ENCODE results near the gene CHID1. TPM values are rescaled to one million over a fixed set of nuclear protein-coding genes. Genes with fewer than 3 reads are reported as not detected.

Gene CHID1
- total RNA-seq, 1 donor from 2014 or later: 72.9 TPM

DNA sequence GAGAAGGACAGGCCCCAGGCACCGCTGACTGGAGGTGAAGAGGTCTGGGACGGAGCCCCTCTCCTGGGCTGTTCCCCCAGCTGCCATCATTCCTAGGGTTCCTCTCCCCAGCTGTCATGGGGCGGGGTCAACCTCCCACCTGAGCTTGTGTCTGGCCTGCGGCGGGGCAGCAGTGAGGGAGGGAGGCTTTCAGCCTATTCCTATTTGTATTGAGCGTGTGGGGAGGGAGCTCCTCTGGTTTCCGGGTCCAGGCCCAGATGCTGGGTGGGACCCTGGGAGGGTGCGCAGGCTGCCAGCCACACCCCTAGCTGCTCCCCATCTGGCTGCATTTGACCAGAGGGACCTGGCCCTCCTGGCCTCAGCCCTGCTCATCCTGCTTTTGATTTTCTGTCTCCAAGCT is 54.2 kb downstream of the CHID1 start:
- DNase-seq (ENCODE audit: extremely low spot score in 2 of 2): no peak
- Histone ChIP-seq H3K27me3 (no peaks in the 10 kb centered on the region), H3K9me3 (no peaks in the 10 kb centered on the region), H3K27ac (no peak overlapping the region), H3K4me3 (no peak overlapping the region), H3K4me1 (peaks cover 50% of the 10 kb centered on the region), H3K36me3 (no peaks in the 10 kb centered on the region)
- no peak for TF ChIP-seq POLR2AphosphoS5 (IDR thresholded peaks at IDR 0.05; ENCODE audit: insufficient read depth in 1 of 2, low read depth in 1 of 2)
- TF ChIP-seq CTCF (IDR thresholded peaks at IDR 0.05): no peak
- no peak for TF ChIP-seq POLR2A (IDR thresholded peaks at IDR 0.05)
- intact Hi-C loops (cut with DNase I): no loop called here

- intact Hi-C loops (cut with DNase I): no loop called here
These were observed 54.8 kb downstream of the CHID1 start for GRCh38 chr11:855796-856195.

DNA sequence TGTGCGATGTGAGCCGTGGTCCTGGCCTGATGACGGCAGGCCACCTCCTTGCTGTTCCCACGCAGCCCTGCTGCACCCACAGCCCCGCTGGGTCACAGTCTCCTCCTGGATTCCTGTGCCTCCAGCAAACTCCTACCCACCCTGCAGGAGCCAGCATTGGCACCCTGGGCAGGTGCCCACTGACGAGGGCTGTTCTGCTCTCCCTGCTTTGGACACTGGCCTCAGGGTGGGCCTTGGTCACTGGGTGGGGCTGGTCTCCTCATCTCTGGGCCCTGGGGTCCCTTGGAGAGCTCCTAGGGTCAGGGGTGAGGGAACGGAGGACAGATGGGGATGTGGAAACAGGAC is 55.3 kb downstream of the CHID1 start:
- TF ChIP-seq POLR2A (IDR thresholded peaks at IDR 0.05): no peak
- TF ChIP-seq POLR2AphosphoS5 (IDR thresholded peaks at IDR 0.05; ENCODE audit: insufficient read depth in 1 of 2, low read depth in 1 of 2): no peak
- TF ChIP-seq CTCF (IDR thresholded peaks at IDR 0.05): no peak

More at GRCh38 chr11:855796-856195, 54.8 kb downstream of the CHID1 start:
- H3K27ac ChIP-seq: no peak overlapping the region
- TF ChIP-seq POLR2A (IDR thresholded peaks at IDR 0.05) (no peak), POLR2AphosphoS5 (IDR thresholded peaks at IDR 0.05; ENCODE audit: insufficient read depth in 1 of 2, low read depth in 1 of 2) (no peak), CTCF (IDR thresholded peaks at IDR 0.05) (no peak)
- no peak for DNase-seq (ENCODE audit: extremely low spot score in 2 of 2)
- no peaks in the 10 kb centered on the region for H3K36me3 ChIP-seq
- peaks cover 53% of the 10 kb centered on the region for H3K4me1 ChIP-seq
- H3K27me3 ChIP-seq: no peaks in the 10 kb centered on the region
- no peaks in the 10 kb centered on the region for H3K9me3 ChIP-seq
- H3K4me3 ChIP-seq: no peak overlapping the region

DNA sequence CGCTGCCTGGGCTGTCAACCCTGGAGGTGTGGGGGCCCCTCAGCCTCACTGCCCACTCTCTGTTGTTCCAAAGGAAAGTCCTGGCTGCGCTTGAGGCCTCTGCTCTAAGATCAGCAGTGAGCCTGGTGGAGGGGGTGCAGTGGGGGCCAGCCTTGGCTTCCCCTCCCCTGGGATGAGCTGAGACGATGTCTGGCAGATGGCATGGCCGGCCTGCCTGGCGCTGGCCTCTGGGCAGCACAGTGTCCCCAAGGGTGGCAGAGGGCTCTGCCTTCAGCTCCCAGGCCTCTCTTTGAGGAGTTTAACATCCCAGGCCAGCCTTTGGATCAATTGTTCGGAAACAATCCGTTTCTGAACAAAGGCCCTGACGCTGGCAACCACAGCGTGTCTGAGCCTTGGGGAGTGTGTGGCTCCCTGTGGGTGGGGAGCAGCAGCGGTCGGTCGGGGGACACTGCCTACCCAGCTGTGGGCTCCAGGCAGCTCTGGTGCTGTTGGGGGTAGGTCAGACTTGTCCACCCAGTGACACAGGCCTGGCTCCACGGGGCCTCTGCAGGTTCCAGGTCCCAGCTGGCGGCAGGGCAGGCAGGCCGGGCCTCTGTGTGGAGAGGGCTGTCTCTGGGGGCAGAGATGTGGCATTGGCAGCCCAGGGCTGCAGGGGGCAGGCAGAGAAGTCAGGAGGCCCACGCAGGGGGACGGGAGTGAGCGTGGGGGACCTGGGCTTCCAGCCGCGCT is 55.8 kb downstream of the CHID1 start:
- no peaks in the 10 kb centered on the region for H3K27me3 ChIP-seq
- no peak for TF ChIP-seq CTCF (IDR thresholded peaks at IDR 0.05)
- TF ChIP-seq POLR2AphosphoS5 (IDR thresholded peaks at IDR 0.05; ENCODE audit: insufficient read depth in 1 of 2, low read depth in 1 of 2): no peak
- no peak for TF ChIP-seq POLR2A (IDR thresholded peaks at IDR 0.05)
- no peak for DNase-seq (ENCODE audit: extremely low spot score in 2 of 2)
- no peaks in the 10 kb centered on the region for H3K9me3 ChIP-seq
- H3K27ac ChIP-seq: no peak overlapping the region
- no peak overlapping the region for H3K4me3 ChIP-seq
- intact Hi-C loops (cut with DNase I): loop anchor here (5.0 kb wide), 1 partner anchor 198 kb away; no protein-coding TSS in a partner anchor
- H3K36me3 ChIP-seq: no peaks in the 10 kb centered on the region
- peaks cover 56% of the 10 kb centered on the region for H3K4me1 ChIP-seq

More for the DNA sequence above, 55.3 kb downstream of the CHID1 start:
- Histone ChIP-seq H3K4me1 (peaks cover 57% of the 10 kb centered on the region), H3K4me3 (no peak overlapping the region), H3K9me3 (no peaks in the 10 kb centered on the region), H3K27me3 (no peaks in the 10 kb centered on the region), H3K27ac (no peak overlapping the region), H3K36me3 (no peaks in the 10 kb centered on the region)
- intact Hi-C loops (cut with DNase I): no loop called here
- no peak for DNase-seq (ENCODE audit: extremely low spot score in 2 of 2)
